Thyroid gland (tissue), 4 donors: ENCODE measurements around the gene PLEKHA4. TPM values are rescaled to one million over a fixed set of nuclear protein-coding genes. Genes with fewer than 3 reads are reported as not detected.

Experiments
- DNase-seq, 2 donors: peaks; one replicate each; pipeline ENCODE4 v3.0.0-alpha.2; 2019
- H3K27ac ChIP-seq, 3 donors: fragments of 200-600 bp; sonication (generic); 1 replicate in 2 of 3; 2 replicates in 1 of 3; pipeline ENCODE4 v1.5.1; 2016 to 2019; ENCODE audit warnings: mild to moderate bottlenecking in 1 of 3, moderate library complexity in 1 of 3
- H3K27me3 ChIP-seq: fragments of 200-600 bp; sonication (generic); one replicate; pipeline ENCODE4 v1.5.1; 2019
- H3K36me3 ChIP-seq, 2 donors: fragments of 200-600 bp; sonication (generic); one replicate each; pipeline ENCODE4 v1.5.1; 2016 to 2019
- H3K4me1 ChIP-seq, 2 donors: fragments of 200-600 bp; sonication (generic); one replicate each; pipeline ENCODE4 v1.5.1; 2017 to 2019
- H3K4me3 ChIP-seq, 3 donors: fragments of 200-600 bp; sonication (generic); replicated peaks in 1 of 3; 1 replicate in 2 of 3; 2 replicates in 1 of 3; pipeline ENCODE4 v1.5.1; 2016; ENCODE audit warnings: mild to moderate bottlenecking in 1 of 3
- H3K9me3 ChIP-seq: fragments of 200-600 bp; sonication (generic); one replicate; pipeline ENCODE4 v1.5.1; 2017
- POLR2A ChIP-seq, 2 donors: fragments of 450-650 bp; IDR thresholded peaks; one replicate each; pipeline ENCODE4 v1.6.1; 2017; ENCODE audit warnings: antibody characterized with exemption in 2 of 2, mild to moderate bottlenecking in 2 of 2, moderate library complexity in 1 of 2
- WGBS, 2 donors: methylation state at CpG; one replicate each; pipeline ENCODE4 v1.1.5; 2017; 5-methylcytosine and 5-hydroxymethylcytosine counted together
- intact Hi-C: fragments of 100-400 bp; cut with DNase I; formaldehyde crosslinking; loops from one replicate; pipeline ENCODE4 v1.15.1; 2023
- total RNA-seq, 4 donors: library from RNA; depleted of rRNA; stranded (reverse); fragments of >200 nt; gene quantifications; one replicate each; pipeline ENCODE4 v1.2.3, GENCODE V29; 2016
- TF ChIP-seq, protein P1 (sequence below), 6 experiments: fragments of 200-600 bp in 3 of 6; fragments of 450-650 bp in 3 of 6; sonication (generic) in 3 of 6; IDR thresholded peaks; one replicate each; pipeline ENCODE4 v1.5.1; 2016 to 2019; ENCODE audit warnings: antibody characterized with exemption in 6 of 6, mild to moderate bottlenecking in 2 of 6, inconsistent platforms in 1 of 6, moderate library complexity in 1 of 6

The PLEKHA4 gene
- total RNA-seq, 4 donors from 2014 or later, result 15.2 to 21.8 (median 19.0) TPM

DNA sequence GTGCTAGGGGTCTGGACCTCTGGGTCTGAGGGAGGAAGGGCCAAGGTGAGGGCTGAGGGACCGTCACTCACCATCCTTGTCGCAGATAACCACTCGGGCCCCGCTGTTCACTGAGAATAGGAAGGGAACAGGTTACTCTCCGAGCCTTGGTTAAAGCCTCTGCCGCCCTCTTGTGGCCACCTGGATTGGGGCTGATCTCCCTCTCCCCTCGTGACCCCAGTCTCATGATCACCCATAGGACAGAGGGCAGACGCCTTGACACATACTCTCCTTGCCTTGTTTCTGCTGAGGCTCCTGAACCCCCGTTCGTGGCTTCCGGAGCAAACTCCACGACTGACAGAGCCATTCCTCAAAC is 32.7 kb downstream of the PLEKHA4 start:
- no peaks in the 10 kb centered on the region for H3K36me3 ChIP-seq
- peak overlapping the region; percentile 69 to 92 (median 87) for H3K27ac ChIP-seq
- TF ChIP-seq, protein P1, sequence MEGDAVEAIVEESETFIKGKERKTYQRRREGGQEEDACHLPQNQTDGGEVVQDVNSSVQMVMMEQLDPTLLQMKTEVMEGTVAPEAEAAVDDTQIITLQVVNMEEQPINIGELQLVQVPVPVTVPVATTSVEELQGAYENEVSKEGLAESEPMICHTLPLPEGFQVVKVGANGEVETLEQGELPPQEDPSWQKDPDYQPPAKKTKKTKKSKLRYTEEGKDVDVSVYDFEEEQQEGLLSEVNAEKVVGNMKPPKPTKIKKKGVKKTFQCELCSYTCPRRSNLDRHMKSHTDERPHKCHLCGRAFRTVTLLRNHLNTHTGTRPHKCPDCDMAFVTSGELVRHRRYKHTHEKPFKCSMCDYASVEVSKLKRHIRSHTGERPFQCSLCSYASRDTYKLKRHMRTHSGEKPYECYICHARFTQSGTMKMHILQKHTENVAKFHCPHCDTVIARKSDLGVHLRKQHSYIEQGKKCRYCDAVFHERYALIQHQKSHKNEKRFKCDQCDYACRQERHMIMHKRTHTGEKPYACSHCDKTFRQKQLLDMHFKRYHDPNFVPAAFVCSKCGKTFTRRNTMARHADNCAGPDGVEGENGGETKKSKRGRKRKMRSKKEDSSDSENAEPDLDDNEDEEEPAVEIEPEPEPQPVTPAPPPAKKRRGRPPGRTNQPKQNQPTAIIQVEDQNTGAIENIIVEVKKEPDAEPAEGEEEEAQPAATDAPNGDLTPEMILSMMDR (IDR thresholded peaks at IDR 0.05), result peak; percentile 67 to 98 (median 94)
- peak; percentile 47 to 84 for TF ChIP-seq POLR2A (IDR thresholded peaks at IDR 0.05)
- intact Hi-C loops, result loop anchor here (2.0 to 10.0 kb wide), 2 partner anchors 41 to 191 kb away; partner anchors contain the start of gene CA11
- H3K4me3 ChIP-seq, result peak overlapping the region in 2 of 3 donors; percentile 16 to 27
- H3K9me3 ChIP-seq, result no peaks in the 10 kb centered on the region
- DNase-seq, result peak; percentile 98
- no peaks in the 10 kb centered on the region for H3K27me3 ChIP-seq
- H3K4me1 ChIP-seq, result peaks cover 15 to 18% of the 10 kb centered on the region in 2 donors
- 3 to 6% methylated on average over 11 to 12 of the region's 12 CpGs for WGBS, 2 donors

DNA sequence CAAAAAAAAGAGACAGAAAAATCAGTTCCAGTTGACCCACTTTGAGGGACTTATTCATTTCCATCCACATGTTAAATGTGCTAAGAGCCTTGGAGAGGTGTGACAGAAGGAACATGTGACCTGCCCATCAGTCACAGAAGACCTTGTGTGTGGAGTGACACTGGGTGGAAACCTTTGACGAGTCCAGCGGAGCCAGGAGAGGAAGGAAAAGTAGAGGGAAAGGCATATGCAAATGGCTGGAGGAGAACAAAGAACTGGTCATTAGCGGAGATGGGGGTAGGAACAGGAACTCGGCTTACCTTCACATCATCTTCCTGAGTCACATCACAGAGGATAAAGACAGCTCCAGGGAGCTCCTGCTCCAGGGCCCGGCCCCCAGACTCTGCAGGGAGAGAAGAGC is 34.4 kb downstream of the PLEKHA4 start:
- peaks cover 15 to 18% of the 10 kb centered on the region in 2 donors for H3K4me1 ChIP-seq
- intact Hi-C loops, result loop anchor here (10.0 kb wide), 1 partner anchor 189 kb away; the partner anchor contains the start of gene CA11
- H3K36me3 ChIP-seq, result no peaks in the 10 kb centered on the region
- DNase-seq, result no peak
- H3K4me3 ChIP-seq, result no peak overlapping the region
- no peaks in the 10 kb centered on the region for H3K27me3 ChIP-seq
- 82% methylated on average over 5 of the region's 5 CpGs for WGBS, 2 donors
- TF ChIP-seq, protein P1 (IDR thresholded peaks at IDR 0.05), result no peak
- no peak for TF ChIP-seq POLR2A (IDR thresholded peaks at IDR 0.05)
- no peaks in the 10 kb centered on the region for H3K9me3 ChIP-seq
- no peak overlapping the region for H3K27ac ChIP-seq

DNA sequence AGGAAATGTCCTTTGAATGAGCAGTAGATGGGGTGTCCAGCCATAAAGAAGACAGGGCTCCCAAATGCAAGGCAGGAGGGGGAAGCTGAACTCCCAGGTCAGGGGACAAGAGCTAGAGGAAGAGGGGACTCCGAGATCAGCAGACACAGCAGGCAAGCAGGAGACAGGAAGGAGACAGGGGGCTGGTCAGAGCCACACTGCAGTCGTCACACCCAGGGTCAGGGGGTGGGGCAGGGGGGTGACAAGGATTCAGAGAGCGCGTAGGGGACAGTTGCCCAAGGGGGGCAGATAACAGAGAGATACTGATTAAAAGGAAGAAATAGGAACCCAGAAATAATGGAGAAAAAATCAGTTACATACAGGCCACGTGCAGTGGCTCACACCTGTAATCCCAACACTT is 35.4 kb downstream of the PLEKHA4 start:
- no peak for TF ChIP-seq POLR2A (IDR thresholded peaks at IDR 0.05)
- TF ChIP-seq, protein P1 (IDR thresholded peaks at IDR 0.05), result no peak
- H3K4me3 ChIP-seq, result no peak overlapping the region
- no peak for DNase-seq
- H3K27ac ChIP-seq, result no peak overlapping the region
- H3K27me3 ChIP-seq, result no peaks in the 10 kb centered on the region
- intact Hi-C loops, result loop anchor here (10.0 kb wide), 1 partner anchor 188 kb away; the partner anchor contains the start of gene CA11
- peaks cover 15 to 18% of the 10 kb centered on the region in 2 donors for H3K4me1 ChIP-seq
- H3K9me3 ChIP-seq, result no peaks in the 10 kb centered on the region
- 83 to 88% methylated on average over 5 of the region's 5 CpGs for WGBS, 2 donors
- H3K36me3 ChIP-seq, result no peaks in the 10 kb centered on the region

DNA sequence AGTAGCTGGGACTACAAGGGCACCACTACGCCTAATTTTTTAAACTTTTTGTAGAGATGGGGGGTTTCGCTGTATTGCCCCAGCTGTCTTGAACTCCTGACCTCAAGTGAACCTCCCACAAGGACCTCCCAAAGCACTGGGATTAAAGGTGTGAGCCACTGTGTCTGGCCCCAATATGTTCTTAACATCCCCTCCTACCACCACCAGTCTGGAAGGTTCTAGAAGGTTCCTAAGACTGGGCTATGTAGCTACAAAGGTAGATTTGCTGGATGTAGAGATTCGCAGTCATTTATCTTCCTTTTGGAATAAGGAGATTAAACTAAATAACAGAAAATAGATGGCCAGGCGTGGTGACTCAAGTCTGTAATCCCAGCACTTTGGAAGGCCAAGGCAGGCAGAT is 37.5 kb downstream of the PLEKHA4 start:
- Histone ChIP-seq H3K27me3 (no peaks in the 10 kb centered on the region), H3K4me3 (no peak overlapping the region), H3K36me3 (no peaks in the 10 kb centered on the region), H3K4me1 (peaks cover 10 to 11% of the 10 kb centered on the region in 2 donors), H3K27ac (no peak overlapping the region), H3K9me3 (no peaks in the 10 kb centered on the region)
- WGBS, 2 donors, result 93 to 97% methylated on average over 4 of the region's 4 CpGs
- intact Hi-C loops, result loop anchor here (10.0 kb wide), 1 partner anchor 186 kb away; the partner anchor contains the start of gene CA11
- TF ChIP-seq POLR2A (IDR thresholded peaks at IDR 0.05), result no peak
- TF ChIP-seq, protein P1 (IDR thresholded peaks at IDR 0.05), result no peak
- no peak for DNase-seq

DNA sequence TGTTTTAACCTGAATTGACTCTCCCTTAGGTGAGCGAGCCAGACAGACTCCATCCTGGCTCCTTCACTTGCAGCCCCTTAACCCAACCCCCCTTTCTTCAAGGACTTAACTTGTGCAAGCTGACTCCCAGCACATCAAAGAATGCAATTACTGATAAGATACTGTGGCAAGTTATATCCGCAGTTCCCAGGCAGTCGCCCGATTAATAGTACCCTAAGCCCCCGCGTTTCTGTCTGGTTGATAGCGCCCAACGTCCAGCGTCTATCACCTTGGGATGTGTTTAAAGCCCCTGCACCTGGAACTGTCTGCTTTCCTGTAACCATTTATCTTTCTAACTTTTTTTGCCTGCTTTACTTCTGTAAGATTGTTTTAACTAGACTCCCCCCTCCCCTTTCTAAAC is 38.3 kb downstream of the PLEKHA4 start:
- Histone ChIP-seq H3K36me3 (no peaks in the 10 kb centered on the region), H3K4me1 (peaks cover 7 to 11% of the 10 kb centered on the region in 2 donors), H3K9me3 (no peaks in the 10 kb centered on the region), H3K4me3 (no peak overlapping the region), H3K27ac (no peak overlapping the region), H3K27me3 (no peaks in the 10 kb centered on the region)
- WGBS, 2 donors, result 70 to 79% methylated on average over 9 of the region's 9 CpGs
- TF ChIP-seq POLR2A (IDR thresholded peaks at IDR 0.05), result no peak
- TF ChIP-seq, protein P1 (IDR thresholded peaks at IDR 0.05), result no peak
- no peak for DNase-seq
- intact Hi-C loops, result loop anchor here (10.0 kb wide), 1 partner anchor 185 kb away; the partner anchor contains the start of gene CA11
